NCI-H510A (cell line): ENCODE measurements around the gene TXNRD2.

Experiments
- DNase-seq: peaks from one replicate; lab custom pipeline; 2025; lab: John Stamatoyannopoulos, UW

TXNRD2 gene

GRCh38 chr22:19862619-19863246, 78.9 kb downstream of the TXNRD2 start:
- DNase-seq: no peak

DNA sequence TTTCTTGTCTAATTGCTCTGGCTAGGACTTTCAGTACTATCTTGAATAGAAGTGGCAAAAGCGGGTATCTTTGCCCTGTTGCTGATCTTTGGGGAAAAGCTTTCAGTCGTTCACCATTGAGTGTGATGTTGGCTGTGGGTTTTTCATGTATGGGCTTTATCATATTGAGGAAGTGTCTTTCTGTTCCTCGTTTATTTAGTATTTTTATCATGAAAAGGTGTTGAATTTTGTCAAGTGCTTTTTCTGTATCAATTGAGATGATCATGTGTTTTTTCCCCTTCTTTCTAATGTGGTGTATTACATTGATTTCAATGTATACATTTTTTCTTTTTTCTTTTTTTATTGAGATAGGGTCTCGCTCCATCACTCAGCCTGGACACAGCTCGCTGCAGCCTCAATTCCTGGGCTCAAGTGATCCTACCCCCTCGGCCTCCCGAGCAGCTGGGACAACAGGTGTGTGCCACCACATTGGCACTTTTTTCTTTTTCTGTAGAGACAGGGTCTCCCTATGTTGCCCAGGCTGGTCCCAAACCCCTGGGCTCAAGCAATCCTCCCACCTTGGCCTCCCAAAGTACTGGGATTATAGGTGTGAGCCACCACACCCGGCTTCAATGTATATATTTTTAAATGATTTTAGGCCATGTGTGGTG, 81.6 kb downstream of the TXNRD2 start:
- no peak for DNase-seq

GRCh38 chr22:19857382-19857781, 84.2 kb downstream of the TXNRD2 start:
- DNase-seq: no peak

DNA sequence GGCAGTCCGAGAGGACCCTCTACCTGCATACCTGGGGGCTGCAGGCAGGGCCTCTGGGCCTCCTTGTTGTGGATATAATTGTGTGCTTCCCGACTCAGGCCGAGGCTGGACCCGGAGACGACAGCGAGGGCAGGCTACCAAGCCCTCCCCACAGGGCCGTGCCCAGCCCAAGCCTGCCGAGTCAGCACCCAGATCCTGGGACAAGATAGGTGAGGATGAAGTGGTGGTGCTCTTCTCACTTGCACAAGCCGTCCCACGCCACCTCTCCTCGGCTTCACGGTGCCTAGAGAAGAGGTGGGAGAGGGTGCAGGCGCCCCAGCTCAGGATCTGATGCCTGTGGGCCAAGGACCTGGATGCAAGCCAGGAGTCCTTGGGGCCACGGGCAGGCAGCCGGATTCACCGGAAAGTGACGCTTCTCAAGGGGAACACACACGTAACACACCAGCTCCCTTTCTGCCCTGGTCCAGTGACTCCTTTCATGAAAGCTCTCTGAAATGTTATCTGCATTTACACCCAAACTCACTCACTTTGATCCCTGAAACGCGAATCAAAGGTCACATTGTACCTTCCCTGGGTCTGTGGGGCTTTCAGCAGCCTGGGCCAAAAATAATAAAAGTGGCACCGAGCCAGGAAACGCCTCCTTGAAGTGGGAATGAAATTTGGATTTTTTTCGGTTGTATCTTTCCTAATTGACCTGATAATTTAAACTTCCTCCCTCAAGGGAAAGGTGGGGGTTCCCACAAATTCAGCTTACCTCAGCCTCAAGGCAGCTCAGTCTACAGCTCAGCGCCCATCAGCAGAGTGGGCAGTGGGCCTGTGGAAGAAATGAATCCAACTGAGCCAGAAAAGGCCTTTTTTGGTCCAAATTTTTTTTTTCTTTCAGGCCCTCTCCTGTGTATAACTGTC, 85.9 kb downstream of the TXNRD2 start:
- no peak for DNase-seq

DNA sequence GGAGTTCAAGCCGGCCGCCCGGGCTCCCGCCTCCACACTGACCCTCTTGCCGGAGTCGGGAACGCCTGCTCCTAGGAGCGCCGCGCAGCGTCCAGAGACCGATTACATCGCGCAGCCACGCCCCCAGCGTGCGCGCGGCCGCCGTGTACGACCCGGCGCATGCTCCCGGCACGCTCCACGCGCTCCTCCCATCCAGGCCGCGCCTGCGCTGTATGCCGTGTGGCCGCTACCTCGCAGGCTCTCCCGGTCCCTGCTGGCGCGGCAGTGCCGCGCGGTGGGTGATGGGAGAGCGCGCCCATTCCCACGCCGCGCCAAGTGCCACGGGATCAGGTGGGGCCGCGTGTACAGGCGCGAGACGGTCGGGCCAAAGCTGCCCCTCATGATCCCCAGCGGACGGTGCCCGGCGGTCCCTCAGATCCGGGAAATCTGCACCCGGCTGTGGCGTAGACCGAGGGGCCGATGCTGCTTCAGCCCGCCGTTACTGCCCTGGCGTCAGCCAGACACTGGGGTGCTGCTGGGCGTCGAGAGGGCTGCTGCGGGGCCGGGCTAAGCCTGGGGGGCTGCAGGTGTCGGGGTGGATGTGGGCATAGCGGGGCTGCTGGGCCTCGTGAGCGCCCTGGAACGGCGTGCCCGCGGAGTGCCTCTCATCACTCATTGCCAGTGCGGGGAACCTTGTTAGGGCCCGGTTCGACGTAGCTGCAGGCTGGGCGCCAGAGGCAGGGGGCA, 86.7 kb downstream of the TXNRD2 start, which contains the start of the genes GNB1L and RTL10:
Gene GNB1L (minus strand): TSS at position 97 of the 726 bp plus-strand sequence. CDS start 33,519 bp downstream, outside the sequence.
Gene RTL10 (minus strand): TSS at position 97 of the 726 bp plus-strand sequence. CDS start 2,613 bp downstream, outside the sequence.
- peak; percentile 85 for DNase-seq

DNA sequence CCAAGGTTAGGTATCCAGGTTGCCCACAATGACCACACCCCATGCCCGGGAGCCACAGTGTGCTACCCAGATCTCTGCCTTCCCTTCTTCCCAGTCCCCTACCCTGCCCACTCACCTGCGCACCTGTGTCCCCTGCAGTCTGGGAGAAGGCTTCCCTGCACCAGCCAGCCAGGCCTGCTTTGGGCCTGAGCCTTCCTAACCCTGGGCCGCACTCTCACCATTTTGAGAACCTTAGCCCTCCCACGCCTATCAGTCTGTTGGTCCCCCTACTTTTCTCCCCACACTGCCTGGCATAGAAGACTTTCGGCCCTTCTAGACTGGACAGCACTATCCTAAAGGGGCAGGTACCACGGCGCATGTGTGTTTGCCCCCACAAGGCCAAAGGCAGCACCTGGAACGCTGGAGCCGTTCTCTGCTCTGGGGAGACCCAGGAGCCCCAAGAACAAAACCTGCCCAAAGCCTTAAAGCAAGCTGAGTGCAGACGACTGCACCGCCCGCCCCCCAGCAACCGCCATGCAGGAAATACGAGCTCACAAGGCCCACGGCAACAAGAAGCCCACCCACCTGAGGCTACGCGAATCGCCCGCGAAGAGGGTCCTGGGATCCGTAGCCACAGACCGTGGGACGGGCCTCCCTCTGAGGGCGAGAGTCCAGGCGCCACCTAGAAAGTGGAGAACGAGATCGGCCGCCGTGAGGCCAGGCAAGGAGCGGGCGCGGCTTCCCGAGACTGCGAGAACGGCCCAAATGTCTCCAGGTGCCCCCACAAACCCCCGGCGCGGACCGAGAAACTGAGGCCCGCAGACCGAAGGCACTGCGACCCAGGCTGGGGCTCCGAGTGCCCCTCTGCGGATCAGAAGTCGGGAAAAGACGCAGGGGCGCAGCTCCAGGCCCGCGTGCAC, 87.5 kb downstream of the TXNRD2 start:
- DNase-seq: no peak

DNA sequence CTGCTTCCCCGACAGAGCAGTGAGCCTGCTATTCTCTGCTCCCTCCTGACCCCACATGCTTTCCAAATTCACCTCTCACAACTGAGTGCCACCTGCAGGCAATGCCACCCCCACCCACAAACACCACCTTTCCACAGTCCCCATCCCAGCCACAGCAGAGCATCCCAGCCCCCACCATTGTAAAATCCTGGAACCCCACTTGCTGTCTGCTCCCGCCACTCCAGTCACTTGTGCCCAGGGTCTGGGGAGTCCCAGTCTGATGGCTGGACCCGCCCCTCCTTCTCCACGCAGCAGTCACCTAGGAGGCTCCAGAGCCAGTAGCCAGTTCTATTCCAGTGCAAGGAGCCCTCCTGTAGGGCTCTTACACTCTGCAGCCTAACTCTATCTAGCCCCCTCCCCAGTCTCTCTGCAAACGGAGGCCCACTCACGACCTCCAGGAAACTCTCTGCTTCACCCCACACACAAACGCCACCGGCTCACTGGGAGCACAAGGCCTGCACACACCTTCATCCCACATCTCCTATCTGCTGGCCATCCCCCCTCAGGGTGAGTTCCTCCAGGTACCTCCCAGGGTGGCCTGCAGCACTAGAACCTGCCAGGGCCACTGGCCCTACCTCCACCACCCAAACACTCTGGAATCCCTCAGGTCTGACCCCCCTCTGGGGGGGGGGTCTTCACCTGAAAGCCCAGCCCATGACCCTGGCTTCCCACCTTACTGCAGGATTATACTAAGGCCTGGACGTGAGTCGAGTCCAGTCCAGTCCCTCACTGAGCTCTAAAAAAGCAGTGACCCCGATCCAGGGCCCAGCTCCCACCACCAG, 88.3 kb downstream of the TXNRD2 start:
- no peak for DNase-seq

GRCh38 chr22:19852177-19852781, 89.3 kb downstream of the TXNRD2 start:
- DNase-seq: no peak

DNA sequence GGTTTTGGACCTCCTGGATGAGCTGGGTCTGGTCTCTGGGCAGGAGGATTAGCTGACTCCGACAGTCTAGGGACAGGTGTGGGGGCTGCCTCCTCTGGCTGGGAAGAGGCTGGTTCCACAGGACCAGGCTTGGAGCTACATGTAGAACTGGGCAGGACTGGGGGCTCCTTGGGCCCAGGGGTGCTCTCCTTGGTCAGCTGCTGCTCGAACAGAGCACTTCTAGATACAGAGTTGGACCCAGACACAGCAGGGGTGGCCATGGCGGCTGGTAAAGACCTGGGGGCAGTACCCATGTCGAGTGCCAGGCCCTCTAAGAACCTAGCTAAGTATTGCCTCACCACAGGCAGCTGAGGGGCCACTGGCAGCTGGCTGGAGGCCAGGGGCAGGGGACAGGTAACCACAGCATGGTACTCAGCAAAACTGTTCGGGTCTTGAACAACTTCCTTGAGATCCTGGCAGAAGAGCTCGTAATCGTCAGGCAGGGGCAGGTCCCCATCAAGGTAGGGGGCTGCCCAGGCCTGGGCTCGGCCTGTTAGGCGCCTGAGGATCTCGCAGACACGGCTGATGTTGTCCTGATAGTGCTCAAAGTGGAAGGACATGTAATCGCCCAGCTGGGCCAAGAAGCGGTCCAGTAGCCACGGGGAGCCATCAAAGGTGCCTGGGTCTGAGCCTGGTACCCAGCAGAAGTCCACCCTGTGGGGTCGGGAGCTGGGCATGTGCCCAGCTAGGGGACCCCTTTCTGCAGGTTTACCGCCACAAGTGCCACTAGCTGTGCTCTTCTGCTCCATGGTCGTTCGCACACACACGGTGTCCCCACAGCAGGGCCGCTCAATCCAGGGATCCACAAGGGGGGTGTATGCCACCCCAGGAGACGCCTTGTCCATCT, 90.1 kb downstream of the TXNRD2 start:
- DNase-seq: no peak

- no peak for DNase-seq
Measured at GRCh38 chr22:19850763-19851109, 90.9 kb downstream of the TXNRD2 start.

- DNase-seq: no peak
Measured at GRCh38 chr22:19849835-19850762, 91.5 kb downstream of the TXNRD2 start.

DNA sequence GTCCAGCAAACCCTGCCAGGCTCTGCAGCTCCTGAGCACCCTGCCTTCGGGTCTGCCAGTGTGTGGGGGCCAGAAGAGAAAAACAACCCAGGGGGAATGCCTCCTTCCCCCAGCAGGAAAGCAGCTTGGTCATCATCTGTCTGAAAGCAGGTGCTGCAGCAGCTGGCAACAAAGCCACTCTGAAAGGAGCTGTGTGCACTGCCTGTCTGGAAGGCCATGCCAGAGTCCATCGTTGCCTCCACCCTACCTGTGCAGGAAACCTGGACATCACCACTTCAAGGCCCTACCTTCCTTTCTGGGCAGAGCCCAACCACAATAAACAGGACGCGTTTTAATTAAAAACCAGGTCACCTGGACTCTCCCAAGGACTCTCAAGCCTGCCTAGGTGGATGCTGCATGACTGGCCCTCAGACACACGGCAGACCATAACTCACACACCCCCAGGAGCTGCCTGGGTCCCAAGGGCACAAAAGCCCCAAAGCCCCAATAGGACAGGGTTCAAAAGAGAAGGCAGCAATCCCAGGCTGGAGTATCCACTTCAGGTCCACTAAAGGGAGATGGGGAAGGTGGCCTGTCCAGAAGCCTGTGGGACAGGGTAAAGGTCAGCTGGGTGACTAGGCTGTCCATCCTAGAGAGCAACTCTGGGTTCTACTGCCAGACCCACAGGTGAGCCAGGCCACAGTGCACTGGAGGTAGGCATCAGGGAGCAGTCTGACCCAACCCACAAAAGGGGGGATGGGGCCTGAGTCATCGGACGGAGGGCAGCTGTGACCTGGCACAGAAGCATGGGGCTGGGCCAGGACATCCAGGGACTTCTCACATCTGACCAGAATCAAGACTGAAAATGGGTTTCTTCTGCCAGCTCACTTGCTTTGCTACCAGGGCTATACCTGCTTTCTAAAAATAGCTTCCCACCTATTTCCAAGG, 93.1 kb downstream of the TXNRD2 start:
- no peak for DNase-seq

- no peak for DNase-seq
Measured at GRCh38 chr22:19847345-19847632, 94.3 kb downstream of the TXNRD2 start.

- DNase-seq: no peak
Measured at GRCh38 chr22:19846620-19847344, 94.8 kb downstream of the TXNRD2 start.

- no peak for DNase-seq
Measured at GRCh38 chr22:19845054-19845722, 96.4 kb downstream of the TXNRD2 start.
